HEK293 (cell line): ENCODE data around the gene POMP.

Experiments
- CTCF ChIP-seq: fragments of 450-650 bp; formaldehyde crosslinking; IDR thresholded peaks from 2 replicates; pipeline ENCODE4 v1.5.1; 2016; ENCODE audit warnings: missing biosample characterization, missing genetic modification characterization
- ZBTB1 ChIP-seq: fragments of 450-650 bp; formaldehyde crosslinking; IDR thresholded peaks from 2 replicates; pipeline ENCODE4 v1.5.1; 2016; ENCODE audit warnings: missing biosample characterization, missing genetic modification characterization
- ZBTB44 ChIP-seq: fragments of 450-650 bp; IDR thresholded peaks from 2 replicates; pipeline ENCODE4 v1.5.1; 2018; ENCODE audit warnings: missing biosample characterization, mild to moderate bottlenecking, missing genetic modification characterization

- no peak for TF ChIP-seq CTCF (tag by site-specific recombination)
- no peak for TF ChIP-seq ZBTB1 (tag by site-specific recombination)
- TF ChIP-seq ZBTB44 (tag by site-specific recombination) = no peak
Observed at GRCh38 chr13:28705461-28706083, 46.6 kb downstream of the POMP start.
